Thoracic aorta endothelial cell (primary cell): ENCODE data around the gene RP9. TPM values are rescaled to one million over a fixed set of nuclear protein-coding genes. Genes with fewer than 3 reads are reported as not detected.

Experiments used
- small RNA-seq: library from RNA; depleted of rRNA; stranded (forward); fragments of <200 nt; gene quantifications from one replicate; pipeline ENCODE3, GENCODE V24; 2012
- total RNA-seq: library from RNA; depleted of rRNA; stranded (reverse); fragments of >200 nt; gene quantifications from 2 replicates; pipeline ENCODE4 v1.2.3, GENCODE V29; 2012

The RP9 gene
- 8.8 and 9.8 TPM in 2 replicates for total RNA-seq

GRCh38 chr7:33109005-33109757, at the start of gene RP9:
TSS of gene RP9 (minus strand) at chr7:33109404. CDS start at chr7:33109372, 32 bp downstream.

GRCh38 chr7:33128990-33129805, 20.0 kb upstream of the RP9 start, which contains the start of gene BBS9:
TSS of gene BBS9 (plus strand) at chr7:33129564. CDS start at chr7:33146253, 16,689 bp downstream.

GRCh38 chr7:33062023-33062781, 47.0 kb downstream of the RP9 start, which contains the start of gene NT5C3A:
TSS of gene NT5C3A (minus strand) at chr7:33062776. CDS start at chr7:33062705, 71 bp downstream.

Small RNAs within 50 kb of the gene (small RNA-seq; reads per million reads assigned to genes)
- gene AC074338.1 (0.28 reads per million), gene RN7SL505P (not detected)

Other genes starting within 250 kb of the RP9 start
- gene KBTBD2, start 217.6 kb downstream of the RP9 start, total RNA-seq, result 63.3 and 73.1 TPM in 2 replicates
- gene FKBP9, start 152.0 kb downstream of the RP9 start, total RNA-seq, result 95.6 and 117 TPM in 2 replicates
- 25.5 and 34.0 TPM in 2 replicates for gene NT5C3A, start 46.6 kb downstream of the RP9 start, total RNA-seq
- gene BBS9, start 20.2 kb upstream of the RP9 start, total RNA-seq, result 18.0 TPM in 2 replicates